Activated CD8-positive, alpha-beta T cell treated with anti-CD3 and anti-CD28 coated beads, Interleukin-2, amount 10 ng/mL, durations not matched to agents 7 days and 5 days (primary cell): ENCODE measurements around the gene IER3IP1. TPM values are rescaled to one million over a fixed set of nuclear protein-coding genes. Genes with fewer than 3 reads are reported as not detected.
"Not testable (repeated sequence)": the region's sequence is repeated elsewhere in the genome, so short reads cannot be mapped to it uniquely, and the experiment has no call there.

Source experiments
- ATAC-seq: fragments of 150-1000 bp; cut with Tn5 transposase; one replicate; pipeline ENCODE4 v1.10.0; 2021; ENCODE audit warnings: moderate library complexity
- CTCF ChIA-PET: fragments of 350-600 bp; sonication (Branson Sonifier 250); formaldehyde crosslinking; loops from one replicate; lab custom pipeline; 2021; ENCODE audit warnings: antibody characterized with exemption; lab: Charles Lee
- POLR2A ChIA-PET: fragments of 350-600 bp; sonication (Branson Sonifier 250); formaldehyde crosslinking; loops from one replicate; lab custom pipeline; 2021; ENCODE audit warnings: antibody characterized with exemption; lab: Charles Lee
- DNase-seq: peaks from one replicate; pipeline ENCODE4 v3.0.0-alpha.2; 2020
- H3K27ac Mint-ChIP-seq: one replicate; pipeline ENCODE4 v1.8.0; 2021; ENCODE audit warnings: mild to moderate bottlenecking, mixed read lengths
- H3K27me3 Mint-ChIP-seq: one replicate; pipeline ENCODE4 v1.8.0; 2021; ENCODE audit warnings: low read depth, mixed read lengths
- H3K36me3 Mint-ChIP-seq: one replicate; pipeline ENCODE4 v1.8.0; 2021; ENCODE audit warnings: low read depth, mixed read lengths
- H3K4me1 Mint-ChIP-seq: one replicate; pipeline ENCODE4 v1.8.0; 2021; ENCODE audit warnings: low read depth, mixed read lengths
- H3K4me3 Mint-ChIP-seq: one replicate; pipeline ENCODE4 v1.8.0; 2021; ENCODE audit warnings: mild to moderate bottlenecking, mixed read lengths
- H3K9me3 Mint-ChIP-seq: one replicate; pipeline ENCODE4 v1.8.0; 2022; ENCODE audit warnings: mixed read lengths; ENCODE audit not compliant: insufficient read depth
- total RNA-seq, 2 experiments: library from RNA; stranded (reverse); gene quantifications; one replicate each; pipeline ENCODE4 v1.2.3, GENCODE V29; 2021

The IER3IP1 gene
- total RNA-seq, 2 experiments from 2014 or later = 11.7 to 12.4 TPM

- H3K27ac Mint-ChIP-seq, H3K4me3 Mint-ChIP-seq, ATAC-seq, DNase-seq, CTCF ChIA-PET, POLR2A ChIA-PET, H3K36me3 Mint-ChIP-seq, H3K4me1 Mint-ChIP-seq: not testable (repeated sequence)
- peaks cover 13% of the 10 kb centered on the region for H3K27me3 Mint-ChIP-seq
- H3K9me3 Mint-ChIP-seq = peaks cover 14% of the 10 kb centered on the region
These were observed 6.0 kb upstream of the IER3IP1 start for GRCh38 chr18:47182156-47182555.

- peaks cover 2% of the 10 kb centered on the region for H3K4me1 Mint-ChIP-seq
- POLR2A ChIA-PET = no interaction called here
- H3K27me3 Mint-ChIP-seq = peaks cover 7% of the 10 kb centered on the region
- DNase-seq = no peak
- no peak overlapping the region for H3K4me3 Mint-ChIP-seq
- H3K27ac Mint-ChIP-seq = no peak overlapping the region
- peaks cover 11% of the 10 kb centered on the region for H3K9me3 Mint-ChIP-seq
- CTCF ChIA-PET = no interaction called here
- no peak for ATAC-seq
- H3K36me3 Mint-ChIP-seq = no peaks in the 10 kb centered on the region
These were observed 4.6 kb upstream of the IER3IP1 start for GRCh38 chr18:47180765-47181164.

GRCh38 chr18:47179520-47179919, 3.4 kb upstream of the IER3IP1 start:
- POLR2A ChIA-PET = no interaction called here
- Mint-ChIP-seq H3K27ac (no peak overlapping the region), H3K9me3 (peaks cover 4% of the 10 kb centered on the region), H3K4me3 (no peak overlapping the region), H3K27me3 (peaks cover 7% of the 10 kb centered on the region), H3K36me3 (no peaks in the 10 kb centered on the region), H3K4me1 (peaks cover 2% of the 10 kb centered on the region)
- no peak for DNase-seq
- CTCF ChIA-PET = no interaction called here
- ATAC-seq = no peak

- H3K4me3 Mint-ChIP-seq = no peak overlapping the region
- H3K4me1 Mint-ChIP-seq = peaks cover 2% of the 10 kb centered on the region
- no peaks in the 10 kb centered on the region for H3K27me3 Mint-ChIP-seq
- ATAC-seq = peak; percentile 14
- CTCF ChIA-PET = interaction anchor here (1.2 kb wide), 1 partner anchor 10 kb away, joined by 4 read pairs; no protein-coding TSS in a partner anchor
- no peaks in the 10 kb centered on the region for H3K9me3 Mint-ChIP-seq
- peak overlapping the region; percentile 70 for H3K27ac Mint-ChIP-seq
- H3K36me3 Mint-ChIP-seq = no peaks in the 10 kb centered on the region
- POLR2A ChIA-PET = no interaction called here
- DNase-seq = no peak
These were observed 774 bp downstream of the IER3IP1 start for GRCh38 chr18:47175283-47175897.

- H3K36me3 Mint-ChIP-seq = no peaks in the 10 kb centered on the region
These were observed 1.5 kb downstream of the IER3IP1 start for GRCh38 chr18:47174545-47175116.

GRCh38 chr18:47172476-47172875, 3.7 kb downstream of the IER3IP1 start:
- no peak for ATAC-seq
- peaks cover 15% of the 10 kb centered on the region for H3K4me1 Mint-ChIP-seq
- H3K27ac Mint-ChIP-seq = no peak overlapping the region
- ChIA-PET POLR2A (no interaction called here), CTCF (no interaction called here)
- no peaks in the 10 kb centered on the region for H3K27me3 Mint-ChIP-seq
- no peaks in the 10 kb centered on the region for H3K36me3 Mint-ChIP-seq
- no peaks in the 10 kb centered on the region for H3K9me3 Mint-ChIP-seq
- DNase-seq = no peak
- H3K4me3 Mint-ChIP-seq = no peak overlapping the region

More at GRCh38 chr18:47174545-47175116, 1.5 kb downstream of the IER3IP1 start:
- ChIA-PET POLR2A (interaction anchor here (1.2 kb wide), 1 partner anchor 25 kb away, joined by 3 read pairs; the partner anchor contains the start of gene HDHD2), CTCF (interaction anchor here (0.9 to 1.2 kb wide), 2 partner anchors 9 to 126 kb away, joined by 3 to 4 read pairs; no protein-coding TSS in a partner anchor)
- no peak overlapping the region for H3K27ac Mint-ChIP-seq
- H3K9me3 Mint-ChIP-seq = no peaks in the 10 kb centered on the region
- DNase-seq (no peak), ATAC-seq (no peak)
- H3K4me1 Mint-ChIP-seq = peaks cover 5% of the 10 kb centered on the region
- H3K4me3 Mint-ChIP-seq = no peak overlapping the region
- no peaks in the 10 kb centered on the region for H3K27me3 Mint-ChIP-seq

GRCh38 chr18:47168913-47169312, 7.3 kb downstream of the IER3IP1 start:
- H3K9me3 Mint-ChIP-seq = no peaks in the 10 kb centered on the region
- no peak overlapping the region for H3K4me3 Mint-ChIP-seq
- H3K4me1 Mint-ChIP-seq = peaks cover 28% of the 10 kb centered on the region
- DNase-seq (peak; percentile 29), ATAC-seq (peak; percentile 33)
- POLR2A ChIA-PET = interaction anchor here (1.6 kb wide), 1 partner anchor 19 kb away, joined by 3 read pairs; no protein-coding TSS in a partner anchor
- CTCF ChIA-PET = interaction anchor here (0.5 to 1.4 kb wide), 3 partner anchors 13 to 36 kb away, joined by 3 to 6 read pairs (median 3); partner anchors contain the start of gene HDHD2
- H3K27ac Mint-ChIP-seq = peak overlapping the region; percentile 47
- H3K27me3 Mint-ChIP-seq = no peaks in the 10 kb centered on the region
- peaks cover 4% of the 10 kb centered on the region for H3K36me3 Mint-ChIP-seq

GRCh38 chr18:47168509-47168908, 7.7 kb downstream of the IER3IP1 start:
- peak; percentile 8 for ATAC-seq
- no peak overlapping the region for H3K27ac Mint-ChIP-seq
- no peaks in the 10 kb centered on the region for H3K27me3 Mint-ChIP-seq
- POLR2A ChIA-PET = interaction anchor here (1.6 kb wide), 1 partner anchor 19 kb away, joined by 3 read pairs; no protein-coding TSS in a partner anchor
- peaks cover 4% of the 10 kb centered on the region for H3K36me3 Mint-ChIP-seq
- CTCF ChIA-PET = interaction anchor here (0.5 to 1.4 kb wide), 3 partner anchors 13 to 36 kb away, joined by 3 to 6 read pairs (median 3); partner anchors contain the start of gene HDHD2
- no peaks in the 10 kb centered on the region for H3K9me3 Mint-ChIP-seq
- DNase-seq = no peak
- no peak overlapping the region for H3K4me3 Mint-ChIP-seq
- H3K4me1 Mint-ChIP-seq = peaks cover 30% of the 10 kb centered on the region

- ATAC-seq (no peak), DNase-seq (no peak)
- Mint-ChIP-seq H3K4me1 (peaks cover 35% of the 10 kb centered on the region), H3K4me3 (no peak overlapping the region), H3K36me3 (peaks cover 6% of the 10 kb centered on the region), H3K27me3 (no peaks in the 10 kb centered on the region), H3K27ac (no peak overlapping the region), H3K9me3 (no peaks in the 10 kb centered on the region)
- ChIA-PET POLR2A (no interaction called here), CTCF (no interaction called here)
These were observed 9.9 kb downstream of the IER3IP1 start for GRCh38 chr18:47166294-47166693.

GRCh38 chr18:47163241-47163640, 12.9 kb downstream of the IER3IP1 start:
- ATAC-seq (no peak), DNase-seq (no peak)
- no peak overlapping the region for H3K27ac Mint-ChIP-seq
- H3K9me3 Mint-ChIP-seq = no peaks in the 10 kb centered on the region
- peaks cover 22% of the 10 kb centered on the region for H3K4me1 Mint-ChIP-seq
- H3K4me3 Mint-ChIP-seq = no peak overlapping the region
- peaks cover 11% of the 10 kb centered on the region for H3K36me3 Mint-ChIP-seq
- ChIA-PET POLR2A (no interaction called here), CTCF (no interaction called here)
- no peaks in the 10 kb centered on the region for H3K27me3 Mint-ChIP-seq

- Mint-ChIP-seq H3K9me3 (no peaks in the 10 kb centered on the region), H3K27ac (no peak overlapping the region)
These were observed 15.9 kb downstream of the IER3IP1 start for GRCh38 chr18:47160256-47160655.

GRCh38 chr18:47158404-47158803, 17.8 kb downstream of the IER3IP1 start:
- H3K27ac Mint-ChIP-seq, H3K27me3 Mint-ChIP-seq, ATAC-seq, POLR2A ChIA-PET, H3K4me3 Mint-ChIP-seq, DNase-seq, H3K9me3 Mint-ChIP-seq, H3K4me1 Mint-ChIP-seq: not testable (repeated sequence)
- CTCF ChIA-PET = interaction anchor here (0.7 kb wide), 1 partner anchor 17 kb away, joined by 3 read pairs; no protein-coding TSS in a partner anchor
- H3K36me3 Mint-ChIP-seq = peaks cover 27% of the 10 kb centered on the region

More at GRCh38 chr18:47160256-47160655, 15.9 kb downstream of the IER3IP1 start:
- ChIA-PET CTCF (interaction anchor here (2.0 kb wide), 1 partner anchor 9 kb away, joined by 4 read pairs; no protein-coding TSS in a partner anchor), POLR2A (no interaction called here)
- Mint-ChIP-seq H3K27me3 (no peaks in the 10 kb centered on the region), H3K4me1 (peaks cover 17% of the 10 kb centered on the region), H3K4me3 (no peak overlapping the region), H3K36me3 (peaks cover 17% of the 10 kb centered on the region)
- no peak for DNase-seq
- no peak for ATAC-seq
